IMR-90 (cell line): ENCODE results near the gene ABT1. TPM values are rescaled to one million over a fixed set of nuclear protein-coding genes. Genes with fewer than 3 reads are reported as not detected.

ENCODE experiments used
- ATAC-seq: fragments of 200-7000 bp; cut with Tn5 transposase; 2 replicates; pipeline ENCODE4 v1.9.1; 2020; ENCODE audit warnings: low read depth, mild to moderate bottlenecking, moderate library complexity
- BruUV-seq: library from RNA; stranded (reverse); fragments of 400-500 nt; replicated peaks from 2 replicates; lab custom pipeline; 2021; lab: Mats Ljungman, UMichigan
- CTCF ChIA-PET: fragments of 300-600 bp; formaldehyde crosslinking; extraction: SDS; loops from one replicate; lab custom pipeline; 2021; ENCODE audit warnings: antibody characterized with exemption; lab: Yijun Ruan, JAX
- POLR2A ChIA-PET: fragments of 300-600 bp; sonication (Branson Sonifier 250); formaldehyde crosslinking; loops from one replicate; lab custom pipeline; 2022; ENCODE audit warnings: antibody characterized with exemption; ENCODE audit not compliant: unreplicated experiment; lab: Charles Lee
- DNase-seq: peaks from one replicate; pipeline ENCODE4 v3.0.0; 2013
- H2AFZ ChIP-seq: replicated peaks from 2 replicates; pipeline ENCODE3; 2013; ENCODE audit warnings: low read length, mild to moderate bottlenecking; ENCODE audit not compliant: poor library complexity
- H2AK5ac ChIP-seq: 2 replicates; pipeline ENCODE4 v1.6.1; 2013; ENCODE audit warnings: low read depth, low read length, inconsistent platforms
- H2AK9ac ChIP-seq: replicated peaks from 2 replicates; pipeline ENCODE3; 2013; ENCODE audit warnings: mild to moderate bottlenecking, low read depth, low read length, moderate library complexity; ENCODE audit not compliant: poor library complexity
- H2BK120ac ChIP-seq: 2 replicates; pipeline ENCODE4 v1.6.1; 2013; ENCODE audit warnings: low read depth, low read length, inconsistent platforms
- H2BK15ac ChIP-seq: 3 replicates; pipeline ENCODE4 v1.6.1; 2013; ENCODE audit warnings: low read depth, low read length, inconsistent platforms
- H2BK20ac ChIP-seq: 2 replicates; pipeline ENCODE4 v1.6.1; 2013; ENCODE audit warnings: low read depth, mild to moderate bottlenecking, inconsistent platforms, low read length, moderate library complexity
- H2BK5ac ChIP-seq: 2 replicates; pipeline ENCODE4 v1.6.1; 2013; ENCODE audit warnings: mild to moderate bottlenecking, low read depth, low read length, inconsistent platforms; ENCODE audit not compliant: poor library complexity, severe bottlenecking
- H3K14ac ChIP-seq: replicated peaks from 2 replicates; pipeline ENCODE4 v1.6.1; 2013; ENCODE audit warnings: low read depth, low read length, inconsistent platforms
- H3K18ac ChIP-seq: 2 replicates; pipeline ENCODE4 v1.6.1; 2013; ENCODE audit warnings: low read depth, low read length, control low read depth
- H3K23ac ChIP-seq: 2 replicates; pipeline ENCODE4 v1.6.1; 2013; ENCODE audit warnings: low read depth, low read length, inconsistent platforms
- H3K27ac ChIP-seq: 2 replicates; pipeline ENCODE4 v1.5.1; 2013; ENCODE audit warnings: mild to moderate bottlenecking, control low read depth, low read length; ENCODE audit not compliant: insufficient read depth
- H3K27me3 ChIP-seq: 2 replicates; pipeline ENCODE4 v1.6.1; 2013; ENCODE audit warnings: low read length; ENCODE audit not compliant: control insufficient read depth, insufficient read depth
- H3K36me3 ChIP-seq: 2 replicates; pipeline ENCODE4 v1.6.1; 2013; ENCODE audit warnings: low read length, mixed read lengths; ENCODE audit not compliant: control insufficient read depth, insufficient read depth
- H3K4ac ChIP-seq: 2 replicates; pipeline ENCODE4 v1.6.1; 2013; ENCODE audit warnings: low read depth, low read length, inconsistent platforms
- H3K4me1 ChIP-seq: 2 replicates; pipeline ENCODE4 v1.6.1; 2013; ENCODE audit warnings: low read length, mixed read lengths; ENCODE audit not compliant: control insufficient read depth, insufficient read depth
- H3K4me2 ChIP-seq: 2 replicates; pipeline ENCODE4 v1.6.1; 2013; ENCODE audit warnings: low read depth, mild to moderate bottlenecking, control low read depth, low read length, moderate library complexity
- H3K4me3 ChIP-seq: 2 replicates; pipeline ENCODE4 v1.5.1; 2013; ENCODE audit warnings: low read depth, mild to moderate bottlenecking, control low read depth, low read length, moderate library complexity; ENCODE audit not compliant: insufficient read depth
- H3K56ac ChIP-seq: 2 replicates; pipeline ENCODE4 v1.6.1; 2013; ENCODE audit warnings: low read length, inconsistent platforms; ENCODE audit not compliant: insufficient read depth; ENCODE audit errors: extremely low read depth
- H3K79me1 ChIP-seq, 2 experiments: 2 replicates each; pipeline ENCODE4 v1.6.1; 2013; ENCODE audit warnings: low read length in 2 of 2, inconsistent platforms in 1 of 2, low read depth in 1 of 2
- H3K9ac ChIP-seq: 2 replicates; pipeline ENCODE4 v1.6.1; 2013; ENCODE audit warnings: low read depth, low read length, control low read depth
- H3K9me1 ChIP-seq: 2 replicates; pipeline ENCODE4 v1.6.1; 2013; ENCODE audit warnings: low read length, inconsistent platforms; ENCODE audit not compliant: insufficient read depth
- H3K9me3 ChIP-seq: 2 replicates; pipeline ENCODE4 v1.6.1; 2013; ENCODE audit warnings: low read length; ENCODE audit not compliant: control insufficient read depth, insufficient read depth
- H4K20me1 ChIP-seq: 2 replicates; pipeline ENCODE4 v1.6.1; 2013; ENCODE audit warnings: low read length, inconsistent platforms; ENCODE audit not compliant: insufficient read depth
- H4K5ac ChIP-seq: 2 replicates; pipeline ENCODE4 v1.6.1; 2013; ENCODE audit warnings: mild to moderate bottlenecking, low read depth, low read length, control low read depth
- H4K8ac ChIP-seq, 2 experiments: 2 replicates each; pipeline ENCODE4 v1.6.1; 2013; ENCODE audit warnings: low read depth in 2 of 2, low read length in 2 of 2, control low read depth in 1 of 2, inconsistent platforms in 1 of 2
- H4K91ac ChIP-seq: 2 replicates; pipeline ENCODE4 v1.6.1; 2013; ENCODE audit warnings: low read depth, low read length, inconsistent platforms; ENCODE audit not compliant: insufficient read depth
- POLR2A ChIP-seq: IDR thresholded peaks from 2 replicates; pipeline ENCODE4 v1.6.1; 2012; ENCODE audit warnings: mild to moderate bottlenecking, low read depth, low read length
- SMC3 ChIP-seq: fragments of 150-350 bp; IDR thresholded peaks from 2 replicates; pipeline ENCODE4 v1.6.1; 2016; ENCODE audit warnings: low read depth, mild to moderate bottlenecking, antibody characterized with exemption, low read length, moderate library complexity
- WGBS, 2 experiments: methylation state at CpG; one replicate each; pipeline versions ENCODE4 v1.1.5 to v1.1.7; 2013; ENCODE audit warnings: missing lambda C conversion rate in 2 of 2; ENCODE audit not compliant: insufficient read length in 1 of 2; ENCODE audit errors: extremely low coverage in 2 of 2; 5-methylcytosine and 5-hydroxymethylcytosine counted together
- dilution Hi-C: fragments of 300-500 bp; cut with HindIII; formaldehyde crosslinking; loops from one replicate; pipeline ENCODE4 v1.14.3; 2018; ENCODE audit warnings: low sequenced_read_pairs; ENCODE audit not compliant: unreplicated experiment
- in situ Hi-C: fragments of 300-500 bp; cut with MboI; formaldehyde crosslinking; loops from 3 replicates; pipeline ENCODE4 v1.14.3; 2019; ENCODE audit warnings: low sequenced_read_pairs, inconsistent platforms, mixed read lengths
- intact Hi-C: fragments of 100-400 bp; cut with micrococcal nuclease; formaldehyde crosslinking; loops from 2 replicates; pipeline ENCODE4 v1.10.0; 2022
- polyA plus RNA-seq, 3 experiments: library from polyadenylated mRNA; depleted of rRNA; stranded (reverse); fragments of >200 nt; gene quantifications; 2 replicates each; pipeline ENCODE4 v1.2.3, GENCODE V29; 2012; ENCODE audit warnings: low replicate concordance in 1 of 3
- total RNA-seq: library from RNA; depleted of rRNA; stranded (reverse); fragments of >200 nt; gene quantifications from 2 replicates; pipeline ENCODE4 v1.2.3, GENCODE V29; 2012

The ABT1 gene
- total and polyA plus RNA-seq, 2 of the 4 experiments (the other 2 are of a cell fraction), result 15.2 to 15.4 TPM

- Histone ChIP-seq H3K36me3 (peaks cover 7% of the 10 kb centered on the region), H4K20me1 (peaks cover 4% of the 10 kb centered on the region), H3K4me2 (peak overlapping the region; percentile 64), H2AK9ac (peak overlapping the region; percentile 75), H3K9me3 (no peaks in the 10 kb centered on the region), H4K5ac (peak overlapping the region; percentile 43), H3K56ac (no peak overlapping the region), H3K4me1 (no peaks in the 10 kb centered on the region), H2BK15ac (no peak overlapping the region), H2BK5ac (no peak overlapping the region), H3K4me3 (peak overlapping the region; percentile 68), H4K91ac (peak overlapping the region; percentile 36; the same call in 1 of the 2 replicates), H3K27ac (peak overlapping the region; percentile 15; the same call in 1 of the 2 replicates), H2AK5ac (no peak overlapping the region), H2AFZ (peak overlapping the region; percentile 96), H3K18ac (peak overlapping the region; percentile 61; the same call in 1 of the 2 replicates), H2BK20ac (no peak overlapping the region), H3K79me1 (peaks cover 0 to 8% of the 10 kb centered on the region in 2 experiments; a peak in 3 of 4 replicates), H3K9ac (no peak overlapping the region), H3K4ac (peak overlapping the region; percentile 48; the same call in 1 of the 2 replicates), H3K14ac (no peak overlapping the region), H3K23ac (no peak overlapping the region), H3K27me3 (no peaks in the 10 kb centered on the region), H4K8ac (peak overlapping the region; percentile 77 to 83; a peak in 3 of 4 replicates), H2BK120ac (peak overlapping the region; percentile 26; the same call in 1 of the 2 replicates), H3K9me1 (no peaks in the 10 kb centered on the region; the same call in 1 of the 2 replicates)
- ChIA-PET POLR2A (no interaction called here), CTCF (no interaction called here)
- dilution Hi-C loops (no loop called here), in situ Hi-C loops (no loop called here), intact Hi-C loops (loop anchor here (10.0 kb wide), 1 partner anchor 226 kb away; no protein-coding TSS in a partner anchor)
- ATAC-seq (peak; percentile 47), DNase-seq (peak; percentile 13)
- BruUV-seq, result no TSS peak
- WGBS, 2 experiments, result 10% methylated on average over 16 of the region's 42 CpGs; no CpG with 5 or more reads in 1 of the 2 experiments
- TF ChIP-seq SMC3, result no peak
- TF ChIP-seq POLR2A, result no peak
These were observed 46.3 kb upstream of the ABT1 start for GRCh38 chr6:26550250-26550993.
